Hematopoietic multipotent progenitor cell treated with erythropoietin and hydrocortisone succinate and interleukin-3 and kit ligand, for 4 days (in vitro differentiated cells): ENCODE measurements around the gene AOC2.
"Not testable (repeated sequence)": the region's sequence is repeated elsewhere in the genome, so short reads cannot be mapped to it uniquely, and the experiment has no call there.

Source experiments
- DNase-seq: peaks from one replicate; pipeline ENCODE4 v3.0.0-alpha.2; 2015

The AOC2 gene

DNA sequence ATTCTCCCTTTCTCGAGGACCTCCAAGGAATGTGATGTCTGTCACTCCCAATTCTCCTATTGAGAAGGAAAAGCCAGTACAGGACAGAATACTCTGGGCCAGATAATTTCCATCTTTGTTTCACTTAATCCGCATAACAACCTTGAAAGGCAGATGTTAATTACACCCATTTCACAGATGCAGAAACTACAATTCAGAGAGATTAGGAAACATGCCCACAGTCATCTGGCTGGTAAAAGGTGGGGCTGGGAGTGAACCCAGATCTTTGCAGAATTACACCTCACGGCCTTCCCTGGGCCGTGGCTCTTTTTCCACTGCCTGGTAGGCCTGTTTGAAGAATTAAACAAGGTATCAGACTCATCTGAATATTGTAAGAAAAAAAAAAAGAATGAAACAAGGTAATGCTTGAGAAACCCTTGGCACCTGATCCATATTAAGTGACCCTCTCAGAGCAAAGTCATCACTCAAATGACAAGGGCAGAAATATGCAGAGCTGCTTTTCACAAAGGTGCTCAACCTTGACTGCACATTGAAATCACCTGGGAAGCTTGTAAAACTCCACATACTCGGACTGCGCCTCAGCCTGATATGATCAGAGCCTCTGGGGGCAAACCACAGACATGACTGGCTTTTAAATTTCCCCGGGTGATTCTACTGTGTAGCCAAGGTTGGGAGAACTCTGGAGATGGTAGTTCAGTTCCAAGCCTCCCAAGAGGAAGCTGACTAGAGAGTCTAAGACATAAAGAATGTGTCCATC, 39.6 kb downstream of the AOC2 start:
- no peak for DNase-seq

- DNase-seq: not testable (repeated sequence)
These were observed 41.4 kb downstream of the AOC2 start for GRCh38 chr17:42885806-42886205.

- peak; percentile 17 for DNase-seq
These were observed 42.1 kb downstream of the AOC2 start for GRCh38 chr17:42886283-42887176.

DNA sequence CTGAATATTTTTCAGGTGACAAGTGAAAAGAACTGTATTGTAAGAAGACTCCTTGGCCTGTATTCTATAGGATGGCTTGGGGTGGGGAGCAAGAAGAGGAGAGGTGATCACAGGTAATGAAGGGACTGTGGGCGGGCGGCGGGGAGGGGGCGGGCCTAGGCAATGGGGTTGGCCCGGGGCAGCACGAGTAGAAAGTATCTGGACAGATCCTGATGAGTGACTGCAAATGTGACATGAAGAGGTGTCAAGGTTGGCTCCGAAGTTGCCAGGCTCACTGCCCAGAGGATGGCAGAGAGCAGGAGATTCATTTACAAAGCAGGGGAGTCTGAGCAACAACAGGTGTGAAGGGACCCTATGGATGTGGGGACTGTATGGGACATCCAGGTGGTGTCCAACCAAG, 45.4 kb downstream of the AOC2 start:
- DNase-seq: no peak

DNA sequence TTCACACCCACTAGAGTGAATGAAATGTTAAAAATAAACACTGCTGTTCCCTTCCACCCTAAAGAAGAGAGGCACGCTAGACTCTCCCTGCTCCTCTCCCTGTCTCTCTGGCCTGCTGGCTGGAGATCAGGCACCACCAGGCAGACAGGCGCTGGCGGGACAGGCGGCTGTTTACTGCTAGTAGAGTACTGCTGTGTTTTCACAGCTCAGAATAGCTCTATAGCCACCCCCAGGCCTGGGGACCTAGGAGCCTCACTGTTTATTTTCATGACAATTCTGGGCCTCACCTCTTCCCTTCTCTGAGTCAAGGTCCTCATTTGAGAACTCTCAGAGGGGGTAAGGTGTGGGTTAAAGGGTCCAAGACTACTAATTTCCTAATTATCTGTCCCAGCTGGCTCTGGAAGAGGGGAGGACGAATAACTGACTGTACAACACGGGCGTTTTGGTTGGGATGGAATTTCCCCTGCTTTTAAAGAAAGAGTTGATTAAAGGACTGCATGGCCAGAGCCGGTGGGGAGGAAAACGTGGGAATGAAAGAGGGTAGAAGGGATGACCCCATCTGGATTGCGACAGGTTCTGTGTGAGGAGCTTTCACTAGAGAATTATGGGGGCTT, 47.3 kb downstream of the AOC2 start:
- no peak for DNase-seq

DNA sequence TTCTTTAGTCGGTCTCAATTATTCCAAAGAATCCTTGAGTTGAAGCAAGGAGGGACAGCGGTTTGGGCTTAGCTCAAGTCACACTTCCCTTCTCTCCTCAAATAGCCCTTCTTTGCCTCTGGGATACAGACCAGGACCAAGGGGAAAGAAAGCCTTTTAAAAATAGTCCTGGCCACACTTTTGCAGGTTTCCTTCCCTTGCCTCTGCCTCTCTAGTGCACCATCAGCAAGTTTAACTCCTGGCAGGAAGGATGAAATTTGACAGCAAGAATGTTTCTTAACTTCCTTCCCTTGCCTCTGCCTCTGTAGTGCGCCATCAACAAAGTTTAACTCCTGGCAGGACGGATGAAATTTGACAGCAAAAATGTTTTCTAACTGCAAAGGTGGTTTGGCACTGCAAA, 49.0 kb downstream of the AOC2 start:
- DNase-seq: peak; percentile 28

GRCh38 chr17:42894283-42895184, 50.2 kb downstream of the AOC2 start:
- no peak for DNase-seq

- DNase-seq: no peak
These were observed 50.8 kb downstream of the AOC2 start for GRCh38 chr17:42895185-42895555.

- no peak for DNase-seq
These were observed 53.9 kb downstream of the AOC2 start for GRCh38 chr17:42898147-42898811.

- not testable (repeated sequence) for DNase-seq
These were observed 55.6 kb downstream of the AOC2 start for GRCh38 chr17:42899981-42900380.
